Liver (tissue), 9 donors: Measurements from ENCODE around the gene NKAIN2. TPM values are rescaled to one million over a fixed set of nuclear protein-coding genes. Genes with fewer than 3 reads are reported as not detected.

Experiments used
- DNase-seq: peaks from one replicate; pipeline ENCODE4 v3.0.0-alpha.2; 2017; ENCODE audit warnings: low spot score
- H3K27ac ChIP-seq, 2 donors: one replicate each; pipeline ENCODE4 v1.7.0; 2013; ENCODE audit warnings: inconsistent platforms in 2 of 2, low read length in 2 of 2, control low read depth in 1 of 2, low read depth in 1 of 2, mild to moderate bottlenecking in 1 of 2
- H3K27me3 ChIP-seq, 4 donors: one replicate each; pipeline versions ENCODE4 v1.6.1 to v1.7.0; 2013; ENCODE audit warnings: low read length in 3 of 4, inconsistent platforms in 1 of 4, mild to moderate bottlenecking in 1 of 4, moderate library complexity in 1 of 4; ENCODE audit not compliant: control insufficient read depth in 4 of 4, insufficient read depth in 4 of 4
- H3K36me3 ChIP-seq, 4 donors: one replicate each; pipeline versions ENCODE4 v1.6.1 to v1.7.0; 2013; ENCODE audit warnings: low read length in 3 of 4, mild to moderate bottlenecking in 3 of 4, low read depth in 1 of 4, moderate library complexity in 1 of 4; ENCODE audit not compliant: control insufficient read depth in 4 of 4, insufficient read depth in 3 of 4
- H3K4me1 ChIP-seq, 4 donors: one replicate each; pipeline versions ENCODE4 v1.6.1 to v1.7.0; 2013; ENCODE audit warnings: low read length in 3 of 4, mild to moderate bottlenecking in 3 of 4, moderate library complexity in 1 of 4; ENCODE audit not compliant: control insufficient read depth in 4 of 4, insufficient read depth in 4 of 4
- H3K4me3 ChIP-seq, 3 donors: one replicate each; pipeline versions ENCODE4 v1.6.1 to v1.7.0; 2013; ENCODE audit warnings: low read length in 3 of 3, control low read depth in 1 of 3, low read depth in 1 of 3, mild to moderate bottlenecking in 1 of 3
- H3K9ac ChIP-seq, 2 donors: one replicate each; pipeline ENCODE4 v1.7.0; 2013; ENCODE audit warnings: low read length in 2 of 2, mild to moderate bottlenecking in 2 of 2, moderate library complexity in 2 of 2, control low read depth in 1 of 2, low read depth in 1 of 2
- H3K9me3 ChIP-seq, 4 donors: one replicate each; pipeline versions ENCODE4 v1.6.1 to v1.7.0; 2013; ENCODE audit warnings: low read length in 3 of 4; ENCODE audit not compliant: control insufficient read depth in 4 of 4
- FOXA1 ChIP-seq: IDR thresholded peaks from 2 replicates; pipeline ENCODE4 v1.6.1; 2016; ENCODE audit warnings: antibody characterized with exemption
- FOXA2 ChIP-seq: IDR thresholded peaks from 2 replicates; pipeline ENCODE4 v1.6.1; 2016; ENCODE audit warnings: antibody characterized with exemption
- GABPA ChIP-seq, 2 donors: IDR thresholded peaks in 1 of 2; conservative IDR thresholded peaks in 1 of 2; 2 replicates each; pipeline ENCODE4 v1.6.1; 2016; ENCODE audit warnings: antibody characterized with exemption in 2 of 2, mild to moderate bottlenecking in 1 of 2, moderate library complexity in 1 of 2
- HNF4A ChIP-seq, 2 donors: conservative IDR thresholded peaks; 2 replicates each; pipeline ENCODE4 v1.6.1; 2016; ENCODE audit warnings: antibody characterized with exemption in 2 of 2, mild to moderate bottlenecking in 2 of 2
- JUND ChIP-seq, 2 donors: IDR thresholded peaks; 2 replicates each; pipeline ENCODE4 v1.6.1; 2016; ENCODE audit warnings: antibody characterized with exemption in 2 of 2
- RAD21 ChIP-seq, 2 donors: IDR thresholded peaks; 2 replicates each; pipeline ENCODE4 v1.6.1; 2016; ENCODE audit warnings: antibody characterized with exemption in 2 of 2, mild to moderate bottlenecking in 2 of 2
- RXRA ChIP-seq, 2 donors: IDR thresholded peaks; 2 replicates each; pipeline ENCODE4 v1.6.1; 2017 to 2018; ENCODE audit warnings: antibody characterized with exemption in 2 of 2, mild to moderate bottlenecking in 1 of 2
- SP1 ChIP-seq: IDR thresholded peaks from 2 replicates; pipeline ENCODE4 v1.6.1; 2018; ENCODE audit warnings: antibody characterized with exemption, mild to moderate bottlenecking
- TAF1 ChIP-seq: conservative IDR thresholded peaks from 2 replicates; pipeline ENCODE4 v1.6.1; 2016; ENCODE audit warnings: antibody characterized with exemption, mild to moderate bottlenecking
- WGBS: extraction: QIAGEN DNeasy Blood & Tissue Kit; methylation state at CpG from one replicate; pipeline ENCODE4 v1.1.7; 2013; 5-methylcytosine and 5-hydroxymethylcytosine counted together
- polyA plus RNA-seq, 2 donors: library from polyadenylated mRNA; stranded (reverse) in 1 of 2; unstranded in 1 of 2; fragments of 200-250 nt in 1 of 2; fragments of >200 nt in 1 of 2; fragmentation: Nextera tagmentation in 1 of 2; extraction: Ambion mirVana in 1 of 2; gene quantifications; one replicate each; pipeline versions ENCODE4 v1.2.1 to v1.2.3, GENCODE V29; 2013 to 2015
- total RNA-seq, 2 donors: library from RNA; depleted of rRNA; stranded (reverse); fragments of >200 nt; gene quantifications; one replicate each; pipeline ENCODE4 v1.2.3, GENCODE V29; 2014
- TF ChIP-seq, protein P1 (sequence below): fragments of 150-350 bp; IDR thresholded peaks from 2 replicates; pipeline ENCODE4 v1.5.1; 2017; ENCODE audit warnings: improper control_type of control experiment, low read depth, low read length; ENCODE audit not compliant: missing input control
- TF ChIP-seq, protein P2 (sequence below): IDR thresholded peaks from 2 replicates; pipeline ENCODE4 v1.6.1; 2016; ENCODE audit warnings: antibody characterized with exemption
- TF ChIP-seq, protein P3 (sequence below): IDR thresholded peaks from 2 replicates; pipeline ENCODE4 v1.6.1; 2016; ENCODE audit warnings: antibody characterized with exemption
- TF ChIP-seq, protein P4 (sequence below): IDR thresholded peaks from 2 replicates; pipeline ENCODE4 v1.6.1; 2016; ENCODE audit warnings: antibody characterized with exemption, mild to moderate bottlenecking
- TF ChIP-seq, protein P5 (sequence below): IDR thresholded peaks from 2 replicates; pipeline ENCODE4 v1.6.1; 2016; ENCODE audit warnings: antibody characterized with exemption
- donor health status: healthy.
- donor health status: healthy.
- donor health status: healthy.
- donor health status: healthy.
- donor health status: healthy.

Gene NKAIN2
- total and polyA plus RNA-seq, 4 donors: 0.05 to 0.14 TPM; not detected in 2

DNA sequence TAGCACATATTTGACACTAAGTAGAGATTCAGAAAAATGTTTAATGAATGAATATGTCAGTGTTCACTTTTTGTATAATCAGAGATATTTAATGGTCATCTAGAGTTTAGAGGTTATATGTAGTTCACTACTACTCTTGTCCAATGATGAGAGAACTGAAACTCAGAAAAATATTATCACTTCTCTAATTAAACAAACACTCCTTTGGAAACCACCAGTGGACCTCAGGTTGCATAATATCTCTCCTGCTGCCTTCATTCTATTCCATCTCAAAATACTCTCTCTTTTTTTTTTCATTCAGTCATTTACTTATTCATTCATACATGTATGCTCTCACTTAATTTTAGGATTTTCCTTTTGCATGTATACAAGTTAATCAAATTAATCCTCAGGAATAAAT, 735.4 kb downstream of the NKAIN2 start (continued):
- TF ChIP-seq, protein P1, sequence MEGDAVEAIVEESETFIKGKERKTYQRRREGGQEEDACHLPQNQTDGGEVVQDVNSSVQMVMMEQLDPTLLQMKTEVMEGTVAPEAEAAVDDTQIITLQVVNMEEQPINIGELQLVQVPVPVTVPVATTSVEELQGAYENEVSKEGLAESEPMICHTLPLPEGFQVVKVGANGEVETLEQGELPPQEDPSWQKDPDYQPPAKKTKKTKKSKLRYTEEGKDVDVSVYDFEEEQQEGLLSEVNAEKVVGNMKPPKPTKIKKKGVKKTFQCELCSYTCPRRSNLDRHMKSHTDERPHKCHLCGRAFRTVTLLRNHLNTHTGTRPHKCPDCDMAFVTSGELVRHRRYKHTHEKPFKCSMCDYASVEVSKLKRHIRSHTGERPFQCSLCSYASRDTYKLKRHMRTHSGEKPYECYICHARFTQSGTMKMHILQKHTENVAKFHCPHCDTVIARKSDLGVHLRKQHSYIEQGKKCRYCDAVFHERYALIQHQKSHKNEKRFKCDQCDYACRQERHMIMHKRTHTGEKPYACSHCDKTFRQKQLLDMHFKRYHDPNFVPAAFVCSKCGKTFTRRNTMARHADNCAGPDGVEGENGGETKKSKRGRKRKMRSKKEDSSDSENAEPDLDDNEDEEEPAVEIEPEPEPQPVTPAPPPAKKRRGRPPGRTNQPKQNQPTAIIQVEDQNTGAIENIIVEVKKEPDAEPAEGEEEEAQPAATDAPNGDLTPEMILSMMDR: no peak
- TF ChIP-seq SP1 (no peak), GABPA (IDR thresholded peaks at IDR 0.05 in 1 of 2, conservative IDR thresholded peaks at IDR 0.05 in 1 of 2) (no peak), RXRA (IDR thresholded peaks at IDR 0.05) (no peak)
- TF ChIP-seq, protein P2, sequence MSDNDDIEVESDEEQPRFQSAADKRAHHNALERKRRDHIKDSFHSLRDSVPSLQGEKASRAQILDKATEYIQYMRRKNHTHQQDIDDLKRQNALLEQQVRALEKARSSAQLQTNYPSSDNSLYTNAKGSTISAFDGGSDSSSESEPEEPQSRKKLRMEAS: no peak

DNA sequence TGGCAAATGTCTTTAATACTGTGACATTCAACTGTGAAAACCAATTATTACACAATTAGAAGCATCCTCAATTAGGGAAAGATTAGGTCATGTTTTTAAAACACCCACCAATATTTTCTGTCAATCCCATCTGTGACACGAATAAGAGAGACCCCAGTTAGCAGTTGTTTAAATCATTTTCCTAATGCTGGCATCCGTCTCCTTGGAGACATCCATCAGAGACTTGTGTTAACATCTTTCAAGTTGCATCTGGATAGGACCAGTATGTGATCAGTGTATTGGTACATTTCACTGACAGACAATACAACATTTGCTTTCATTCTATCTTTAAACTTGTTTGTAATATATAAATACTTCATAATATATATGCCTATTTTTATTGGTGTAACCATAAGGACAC, 737.9 kb downstream of the NKAIN2 start:
- no peak overlapping the region for H3K9ac ChIP-seq
- WGBS: 66% methylated on average over 2 of the region's 2 CpGs
- no peak overlapping the region for H3K4me3 ChIP-seq
- no peaks in the 10 kb centered on the region for H3K27me3 ChIP-seq
- no peaks in the 10 kb centered on the region for H3K9me3 ChIP-seq
- H3K36me3 ChIP-seq: no peaks in the 10 kb centered on the region
- no peak overlapping the region for H3K27ac ChIP-seq
- no peaks in the 10 kb centered on the region for H3K4me1 ChIP-seq
- no peak for DNase-seq
- TF ChIP-seq, protein P1: no peak
- TF ChIP-seq RAD21 (IDR thresholded peaks at IDR 0.05) (no peak), HNF4A (conservative IDR thresholded peaks at IDR 0.05) (no peak), FOXA2 (no peak), FOXA1 (no peak), SP1 (no peak), TAF1 (no peak), JUND (IDR thresholded peaks at IDR 0.05) (no peak)
- TF ChIP-seq, protein P3, sequence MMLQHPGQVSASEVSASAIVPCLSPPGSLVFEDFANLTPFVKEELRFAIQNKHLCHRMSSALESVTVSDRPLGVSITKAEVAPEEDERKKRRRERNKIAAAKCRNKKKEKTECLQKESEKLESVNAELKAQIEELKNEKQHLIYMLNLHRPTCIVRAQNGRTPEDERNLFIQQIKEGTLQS: no peak
- TF ChIP-seq, protein P4, sequence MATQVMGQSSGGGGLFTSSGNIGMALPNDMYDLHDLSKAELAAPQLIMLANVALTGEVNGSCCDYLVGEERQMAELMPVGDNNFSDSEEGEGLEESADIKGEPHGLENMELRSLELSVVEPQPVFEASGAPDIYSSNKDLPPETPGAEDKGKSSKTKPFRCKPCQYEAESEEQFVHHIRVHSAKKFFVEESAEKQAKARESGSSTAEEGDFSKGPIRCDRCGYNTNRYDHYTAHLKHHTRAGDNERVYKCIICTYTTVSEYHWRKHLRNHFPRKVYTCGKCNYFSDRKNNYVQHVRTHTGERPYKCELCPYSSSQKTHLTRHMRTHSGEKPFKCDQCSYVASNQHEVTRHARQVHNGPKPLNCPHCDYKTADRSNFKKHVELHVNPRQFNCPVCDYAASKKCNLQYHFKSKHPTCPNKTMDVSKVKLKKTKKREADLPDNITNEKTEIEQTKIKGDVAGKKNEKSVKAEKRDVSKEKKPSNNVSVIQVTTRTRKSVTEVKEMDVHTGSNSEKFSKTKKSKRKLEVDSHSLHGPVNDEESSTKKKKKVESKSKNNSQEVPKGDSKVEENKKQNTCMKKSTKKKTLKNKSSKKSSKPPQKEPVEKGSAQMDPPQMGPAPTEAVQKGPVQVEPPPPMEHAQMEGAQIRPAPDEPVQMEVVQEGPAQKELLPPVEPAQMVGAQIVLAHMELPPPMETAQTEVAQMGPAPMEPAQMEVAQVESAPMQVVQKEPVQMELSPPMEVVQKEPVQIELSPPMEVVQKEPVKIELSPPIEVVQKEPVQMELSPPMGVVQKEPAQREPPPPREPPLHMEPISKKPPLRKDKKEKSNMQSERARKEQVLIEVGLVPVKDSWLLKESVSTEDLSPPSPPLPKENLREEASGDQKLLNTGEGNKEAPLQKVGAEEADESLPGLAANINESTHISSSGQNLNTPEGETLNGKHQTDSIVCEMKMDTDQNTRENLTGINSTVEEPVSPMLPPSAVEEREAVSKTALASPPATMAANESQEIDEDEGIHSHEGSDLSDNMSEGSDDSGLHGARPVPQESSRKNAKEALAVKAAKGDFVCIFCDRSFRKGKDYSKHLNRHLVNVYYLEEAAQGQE: no peak
- TF ChIP-seq, protein P5, sequence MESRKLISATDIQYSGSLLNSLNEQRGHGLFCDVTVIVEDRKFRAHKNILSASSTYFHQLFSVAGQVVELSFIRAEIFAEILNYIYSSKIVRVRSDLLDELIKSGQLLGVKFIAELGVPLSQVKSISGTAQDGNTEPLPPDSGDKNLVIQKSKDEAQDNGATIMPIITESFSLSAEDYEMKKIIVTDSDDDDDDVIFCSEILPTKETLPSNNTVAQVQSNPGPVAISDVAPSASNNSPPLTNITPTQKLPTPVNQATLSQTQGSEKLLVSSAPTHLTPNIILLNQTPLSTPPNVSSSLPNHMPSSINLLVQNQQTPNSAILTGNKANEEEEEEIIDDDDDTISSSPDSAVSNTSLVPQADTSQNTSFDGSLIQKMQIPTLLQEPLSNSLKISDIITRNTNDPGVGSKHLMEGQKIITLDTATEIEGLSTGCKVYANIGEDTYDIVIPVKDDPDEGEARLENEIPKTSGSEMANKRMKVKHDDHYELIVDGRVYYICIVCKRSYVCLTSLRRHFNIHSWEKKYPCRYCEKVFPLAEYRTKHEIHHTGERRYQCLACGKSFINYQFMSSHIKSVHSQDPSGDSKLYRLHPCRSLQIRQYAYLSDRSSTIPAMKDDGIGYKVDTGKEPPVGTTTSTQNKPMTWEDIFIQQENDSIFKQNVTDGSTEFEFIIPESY: no peak
